A172 (cell line): ENCODE data around the gene ZNF471. TPM values are rescaled to one million over a fixed set of nuclear protein-coding genes. Genes with fewer than 3 reads are reported as not detected.

Source experiments
- DNase-seq: peaks from one replicate; pipeline ENCODE4 v3.0.0-alpha.2; 2015; ENCODE audit warnings: low spot score
- total RNA-seq: library from RNA; depleted of rRNA; stranded (reverse); fragments of >200 nt; shearing (Covaris generic); gene quantifications from 2 replicates; pipeline ENCODE4 v1.2.3, GENCODE V29; 2014; rRNA removed

ZNF471 gene
- total RNA-seq, 1 experiment from 2014 or later: 2.8 TPM

GRCh38 chr19:56573914-56574313 is 66.3 kb downstream of the ZNF471 start:
- no peak for DNase-seq

GRCh38 chr19:56577719-56578602 is 70.3 kb downstream of the ZNF471 start:
- DNase-seq: no peak

Other genes with a start within 250 kb of the ZNF471 start
- gene EDDM13, start 235.1 kb upstream of the ZNF471 start, total RNA-seq: not detected in 2 replicates
- gene ZSCAN5A, start 193.0 kb upstream of the ZNF471 start, total RNA-seq: 4.2 and 6.6 TPM in 2 replicates
- gene ZNF582, start 114.3 kb upstream of the ZNF471 start, total RNA-seq: 0.31 and 1.5 TPM in 2 replicates
- gene ZNF583, start 103.5 kb upstream of the ZNF471 start, total RNA-seq: 11.5 and 14.0 TPM in 2 replicates
- gene ZNF667, start 30.5 kb upstream of the ZNF471 start, total RNA-seq: 4.4 and 5.5 TPM in 2 replicates
- 9.9 and 13.5 TPM in 2 replicates for gene ZFP28, start 31.1 kb downstream of the ZNF471 start, total RNA-seq
- 0.67 and 0.98 TPM in 2 replicates for gene ZNF470, start 59.6 kb downstream of the ZNF471 start, total RNA-seq
- 16.2 and 22.4 TPM in 2 replicates for gene ZNF71, start 87.4 kb downstream of the ZNF471 start, total RNA-seq
- 1.4 and 2.0 TPM in 2 replicates for gene SMIM17, start 135.3 kb downstream of the ZNF471 start, total RNA-seq
- not detected in 2 replicates for gene ZNF835, start 163.9 kb downstream of the ZNF471 start, total RNA-seq